DLD1 (cell line): Measurements from ENCODE around the gene PRR23C.

Experiments used
- in situ Hi-C: cut with HindIII; loops from 2 replicates; pipeline ENCODE4 v1.10.0; 2017; ENCODE audit warnings: low sequenced_read_pairs

Gene PRR23C

DNA sequence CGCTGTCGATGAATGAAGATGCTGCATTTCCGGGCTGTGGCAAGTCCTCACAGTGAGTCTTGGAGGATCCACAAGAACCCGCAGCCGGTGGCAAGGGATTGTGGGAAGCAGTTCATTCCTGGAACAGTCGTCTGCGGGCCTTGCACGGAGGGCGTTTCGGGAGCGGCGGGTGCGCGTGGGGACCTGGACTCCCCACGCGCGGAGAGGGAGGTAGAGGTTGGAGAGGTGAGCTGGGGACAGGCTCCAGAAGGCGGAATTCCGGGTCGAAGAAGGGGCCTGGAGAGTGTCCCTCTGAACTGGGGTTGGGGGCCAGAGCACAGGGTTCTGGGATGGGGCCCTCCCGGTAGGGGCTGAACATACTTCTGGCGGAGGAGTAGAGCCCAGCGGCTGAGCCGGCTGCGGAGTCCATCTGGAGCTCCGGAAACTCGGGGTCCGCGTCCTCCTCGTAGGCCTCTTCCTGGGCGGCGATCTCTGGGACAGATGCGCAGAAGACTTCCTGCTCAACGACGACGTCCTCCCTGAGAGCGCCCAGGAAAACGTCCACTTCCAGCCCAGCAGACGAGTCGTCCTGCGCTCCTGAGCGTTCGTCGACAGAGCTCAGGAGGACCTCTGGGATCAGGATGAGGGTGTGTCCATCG, 39.2 kb downstream of the PRR23C start:
- in situ Hi-C loops = no loop called here

GRCh38 chr3:138995706-138996105, 49.0 kb downstream of the PRR23C start:
- in situ Hi-C loops = no loop called here
